DMS79 treated with DMSO at 0.1 percent for 48 hours (cell line): ENCODE measurements around the gene PPWD1.
"Not testable (repeated sequence)": the region's sequence is repeated elsewhere in the genome, so short reads cannot be mapped to it uniquely, and the experiment has no call there.

Experiments
- DNase-seq: peaks from one replicate; lab custom pipeline; 2025; lab: John Stamatoyannopoulos, UW

Gene PPWD1

GRCh38 chr5:65562731-65563701 lies at the start of gene PPWD1, which contains the start of gene CENPK:
Gene PPWD1, plus strand, starts transcription at chr5:65563296. Its CDS starts 15 bp downstream, at chr5:65563311.
Gene CENPK, minus strand, starts transcription at chr5:65563168. Its CDS starts 8,261 bp downstream, at chr5:65554907.
- peak; percentile 83 for DNase-seq

- no peak for DNase-seq
Measured at GRCh38 chr5:65525726-65526125, 37.4 kb upstream of the PPWD1 start.

- no peak for DNase-seq
Measured at GRCh38 chr5:65530904-65531303, 32.2 kb upstream of the PPWD1 start.

- DNase-seq = no peak
Measured at GRCh38 chr5:65535529-65535987, 27.5 kb upstream of the PPWD1 start.

GRCh38 chr5:65539827-65540226 lies 23.3 kb upstream of the PPWD1 start:
- no peak for DNase-seq

GRCh38 chr5:65544473-65544872 lies 18.6 kb upstream of the PPWD1 start:
- DNase-seq = no peak

- DNase-seq = no peak
Measured at GRCh38 chr5:65546141-65546540, 17.0 kb upstream of the PPWD1 start.

GRCh38 chr5:65548281-65548680 lies 14.8 kb upstream of the PPWD1 start:
- no peak for DNase-seq

GRCh38 chr5:65553941-65554340 lies 9.2 kb upstream of the PPWD1 start:
- DNase-seq = no peak

GRCh38 chr5:65555287-65555686 lies 7.8 kb upstream of the PPWD1 start:
- DNase-seq = no peak

- no peak for DNase-seq
Measured at GRCh38 chr5:65556181-65556580, 6.9 kb upstream of the PPWD1 start.

- no peak for DNase-seq
Measured at GRCh38 chr5:65556718-65557117, 6.4 kb upstream of the PPWD1 start.

GRCh38 chr5:65563777-65564176 lies 681 bp downstream of the PPWD1 start:
- no peak for DNase-seq

- DNase-seq = no peak
Measured at GRCh38 chr5:65566505-65566904, 3.4 kb downstream of the PPWD1 start.

- no peak for DNase-seq
Measured at GRCh38 chr5:65570598-65571226, 7.6 kb downstream of the PPWD1 start.

GRCh38 chr5:65577141-65577540 lies 14.0 kb downstream of the PPWD1 start:
- DNase-seq = no peak

- no peak for DNase-seq
Measured at GRCh38 chr5:65588694-65589093, 25.6 kb downstream of the PPWD1 start.

- DNase-seq = not testable (repeated sequence)
Measured at GRCh38 chr5:65601761-65602160, 38.7 kb downstream of the PPWD1 start.

- DNase-seq = peak; percentile 11
Measured at GRCh38 chr5:65611524-65611923, 48.4 kb downstream of the PPWD1 start.

- DNase-seq = no peak
Measured at GRCh38 chr5:65612298-65612907, 49.3 kb downstream of the PPWD1 start.

GRCh38 chr5:65620021-65620420 lies 56.9 kb downstream of the PPWD1 start:
- no peak for DNase-seq

- DNase-seq = not testable (repeated sequence)
Measured at GRCh38 chr5:65621961-65622360, 58.9 kb downstream of the PPWD1 start.

- no peak for DNase-seq
Measured at GRCh38 chr5:65623482-65623881, 60.4 kb downstream of the PPWD1 start.
